Measurements from ENCODE around the gene ADSL.

- TF ChIP-seq CTCF (IDR thresholded peaks at IDR 0.05; ENCODE audit: low read depth, low read length), result no peak
- no peak for TF ChIP-seq EZH2phosphoT487 (IDR thresholded peaks at IDR 0.05; ENCODE audit: low read depth)
Observed at GRCh38 chr22:40407021-40407761, 60.9 kb downstream of the ADSL start.
